NCI-H146 treated with DMSO at 0.1 percent for 48 hours (cell line): ENCODE measurements around the gene WASF2.
"Not testable (repeated sequence)": the region's sequence is repeated elsewhere in the genome, so short reads cannot be mapped to it uniquely, and the experiment has no call there.

Source experiments
- DNase-seq: peaks from one replicate; lab custom pipeline; 2025; ENCODE audit not compliant: unreplicated experiment; lab: John Stamatoyannopoulos, UW

WASF2 gene

DNA sequence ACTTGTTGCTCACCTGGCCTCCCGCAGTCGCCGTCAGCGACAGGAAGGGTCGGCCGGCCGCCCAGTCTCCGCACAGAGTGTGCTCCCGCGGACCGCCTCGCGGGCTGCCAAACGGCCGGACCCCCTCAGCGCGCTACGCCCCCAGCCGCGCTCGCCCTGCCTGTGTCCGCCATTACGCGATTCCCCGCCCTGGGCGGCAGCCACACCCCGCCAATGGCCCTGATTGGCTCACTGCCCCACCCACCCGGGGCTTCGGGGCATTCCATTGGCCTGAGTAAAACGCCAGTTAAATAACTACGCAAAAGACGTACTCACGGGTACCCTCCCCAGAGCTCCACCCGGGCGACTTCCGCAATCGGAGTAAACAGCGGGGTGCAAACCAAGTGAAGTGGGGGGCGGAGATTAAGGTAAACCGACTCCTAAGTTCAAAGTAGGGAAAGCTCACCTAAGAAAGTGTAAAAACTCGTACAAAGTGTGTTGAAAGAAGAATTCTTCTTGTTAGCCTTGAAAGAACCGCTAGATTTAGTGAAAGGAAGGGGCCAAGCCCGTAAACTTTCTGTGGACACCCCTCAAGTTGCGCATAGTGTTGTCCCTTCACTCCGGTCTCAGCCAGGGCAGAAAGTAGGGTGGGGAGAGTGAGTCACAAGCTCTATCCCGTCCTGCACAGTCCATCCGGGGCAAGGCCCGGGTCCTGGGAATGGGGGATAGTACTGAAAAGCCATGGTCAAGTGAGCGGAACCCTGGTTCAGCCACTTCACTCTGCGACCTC, at the start of gene WASF2:
TSS of gene WASF2 (minus strand) at position 195 of the 769 bp plus-strand sequence. CDS start 61,277 bp downstream, outside the sequence.
- DNase-seq, result peak; percentile 86

- no peak for DNase-seq
These were observed 48.8 kb upstream of the WASF2 start for GRCh38 chr1:27538793-27539192.

DNA sequence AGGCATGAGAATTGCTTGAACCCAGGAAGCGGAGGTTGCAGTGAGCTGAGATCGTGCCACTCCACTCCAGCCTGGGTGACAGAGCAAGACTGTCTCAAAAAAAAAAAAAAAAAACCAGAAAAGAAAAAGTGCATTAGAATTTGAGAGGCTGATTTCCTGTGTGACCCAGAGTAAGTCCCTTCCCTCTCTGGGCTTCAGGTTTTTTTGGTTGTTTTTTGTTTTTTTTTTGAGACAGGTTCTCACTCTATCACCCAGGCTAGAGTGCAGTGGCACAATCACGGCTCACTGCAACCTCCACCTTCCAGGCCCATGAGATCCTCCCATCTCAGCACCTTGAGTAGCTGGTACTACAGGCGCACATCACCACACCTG, 48.3 kb upstream of the WASF2 start:
- not testable (repeated sequence) for DNase-seq

- DNase-seq, result peak; percentile 39
These were observed 46.8 kb upstream of the WASF2 start for GRCh38 chr1:27536767-27537166.

GRCh38 chr1:27536010-27536757, 46.2 kb upstream of the WASF2 start:
- no peak for DNase-seq

- DNase-seq, result no peak
These were observed 45.4 kb upstream of the WASF2 start for GRCh38 chr1:27535386-27535785.

DNA sequence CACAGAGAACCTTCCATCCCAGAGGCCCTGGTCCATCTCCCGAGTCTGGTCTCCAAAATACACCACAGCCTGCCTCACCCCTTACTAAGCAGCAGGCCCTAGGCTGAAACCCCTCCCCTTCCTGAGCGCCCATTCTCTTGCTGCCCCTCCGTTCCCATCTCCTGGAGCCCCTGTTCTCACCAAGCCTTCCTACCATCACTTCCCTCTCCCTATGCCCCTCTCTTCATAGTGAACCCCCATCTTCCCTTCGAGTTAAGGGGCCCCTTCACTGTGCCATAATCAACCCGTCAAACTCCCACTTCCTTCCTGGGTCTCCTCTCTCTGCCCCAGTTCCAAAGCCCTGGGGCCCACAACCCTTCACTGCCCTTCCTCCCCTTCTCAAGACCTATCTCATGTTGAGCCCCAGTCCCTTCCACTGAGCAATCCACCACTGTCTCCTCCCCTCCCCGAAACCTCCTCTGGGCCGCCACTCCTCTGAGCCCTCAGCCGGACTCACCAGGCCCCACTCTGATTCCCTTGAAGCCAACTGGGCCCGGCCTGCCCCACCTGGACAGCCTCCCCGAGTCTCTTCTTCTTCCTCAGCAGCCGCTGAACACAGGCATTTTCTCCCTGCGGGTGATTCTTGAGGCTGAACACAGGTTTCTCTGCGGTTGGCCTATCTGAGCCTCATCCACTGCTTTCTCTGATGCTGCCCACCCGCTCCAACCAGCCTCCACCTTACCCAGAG, 42.2 kb upstream of the WASF2 start:
- no peak for DNase-seq

DNA sequence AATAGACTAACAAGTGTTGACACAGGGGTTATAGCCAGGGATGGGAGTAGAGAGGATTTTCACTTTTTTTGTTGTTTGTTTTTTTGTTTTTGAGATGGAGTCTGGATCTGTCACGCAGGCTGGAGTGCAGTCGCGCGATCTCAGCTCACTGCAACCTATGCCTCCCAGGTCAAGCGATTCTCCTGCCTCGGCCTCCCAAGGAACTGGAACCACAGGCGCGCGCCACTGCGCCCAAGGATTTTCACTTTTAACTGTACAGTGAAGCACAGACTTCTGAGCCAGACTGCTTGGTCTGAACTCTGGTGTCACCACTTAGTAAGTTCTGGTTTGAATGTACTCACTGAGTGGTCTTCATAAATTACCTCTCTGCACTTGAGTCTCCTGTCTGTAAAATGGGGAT, 40.2 kb upstream of the WASF2 start:
- DNase-seq, result no peak

DNA sequence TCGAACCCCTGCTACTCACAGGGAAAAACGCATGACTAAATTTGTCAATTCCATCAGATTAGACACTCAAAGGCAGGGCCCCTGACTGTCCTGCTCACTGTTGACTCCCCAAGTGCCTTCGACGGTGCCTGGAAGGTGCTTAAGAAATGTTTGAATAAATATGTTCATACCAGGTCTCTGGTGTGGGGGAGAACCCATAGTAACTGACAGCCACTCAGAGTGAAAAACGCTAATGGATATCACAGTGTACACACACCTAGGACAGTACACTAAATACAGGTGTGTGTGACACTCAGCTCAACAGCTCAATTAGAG, 39.7 kb upstream of the WASF2 start:
- DNase-seq, result no peak

DNA sequence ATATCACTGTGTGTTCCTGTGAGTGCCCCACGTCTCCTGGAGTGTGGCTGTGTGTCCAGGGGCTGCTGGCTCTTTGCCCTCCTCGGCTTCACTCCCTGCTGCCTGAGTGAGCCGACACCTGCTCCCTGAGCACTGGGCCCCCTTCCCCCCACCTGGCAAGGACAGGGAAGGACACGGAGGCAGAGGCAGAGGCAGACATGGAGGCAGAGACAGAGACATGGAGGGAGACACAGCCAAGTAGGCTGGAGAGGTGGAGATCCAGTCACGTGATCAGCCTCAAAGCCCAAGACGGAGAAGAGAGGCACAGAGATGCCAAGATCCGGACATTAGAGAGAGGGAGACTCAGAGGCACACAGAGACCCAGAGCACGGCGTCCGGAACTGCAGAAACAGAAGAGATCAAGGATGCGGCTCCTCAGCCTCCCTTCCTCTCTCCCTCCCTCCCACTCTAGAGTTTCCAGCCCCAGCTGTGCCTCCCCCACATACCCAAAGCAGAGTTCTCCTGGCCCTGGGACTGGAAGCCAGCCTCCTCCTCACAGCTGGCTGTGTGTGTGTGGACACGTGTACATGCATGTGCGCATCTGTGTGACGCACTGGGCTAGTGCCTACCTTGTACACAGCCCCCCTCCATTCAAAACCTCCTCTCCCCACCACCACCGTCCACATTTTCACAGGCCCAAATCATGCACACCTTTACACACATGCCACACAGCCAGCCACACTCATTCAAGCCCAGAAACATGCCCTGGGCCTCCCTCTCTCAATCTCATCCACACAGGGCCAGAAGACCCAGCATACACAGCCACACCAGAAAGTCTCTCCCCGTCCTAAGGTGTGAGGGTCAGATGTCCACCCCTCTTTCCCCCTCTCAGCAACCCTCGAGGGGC, 39.1 kb upstream of the WASF2 start:
- DNase-seq, result peak; percentile 46

GRCh38 chr1:27527890-27528817, 38.2 kb upstream of the WASF2 start:
- DNase-seq, result peak; percentile 85

GRCh38 chr1:27527223-27527889, 37.4 kb upstream of the WASF2 start:
- peak; percentile 88 for DNase-seq

GRCh38 chr1:27526569-27527222, 36.7 kb upstream of the WASF2 start:
- DNase-seq, result peak; percentile 26

- peak; percentile 61 for DNase-seq
These were observed 35.6 kb upstream of the WASF2 start for GRCh38 chr1:27525296-27526272.

- no peak for DNase-seq
These were observed 33.5 kb upstream of the WASF2 start for GRCh38 chr1:27523337-27524020.

DNA sequence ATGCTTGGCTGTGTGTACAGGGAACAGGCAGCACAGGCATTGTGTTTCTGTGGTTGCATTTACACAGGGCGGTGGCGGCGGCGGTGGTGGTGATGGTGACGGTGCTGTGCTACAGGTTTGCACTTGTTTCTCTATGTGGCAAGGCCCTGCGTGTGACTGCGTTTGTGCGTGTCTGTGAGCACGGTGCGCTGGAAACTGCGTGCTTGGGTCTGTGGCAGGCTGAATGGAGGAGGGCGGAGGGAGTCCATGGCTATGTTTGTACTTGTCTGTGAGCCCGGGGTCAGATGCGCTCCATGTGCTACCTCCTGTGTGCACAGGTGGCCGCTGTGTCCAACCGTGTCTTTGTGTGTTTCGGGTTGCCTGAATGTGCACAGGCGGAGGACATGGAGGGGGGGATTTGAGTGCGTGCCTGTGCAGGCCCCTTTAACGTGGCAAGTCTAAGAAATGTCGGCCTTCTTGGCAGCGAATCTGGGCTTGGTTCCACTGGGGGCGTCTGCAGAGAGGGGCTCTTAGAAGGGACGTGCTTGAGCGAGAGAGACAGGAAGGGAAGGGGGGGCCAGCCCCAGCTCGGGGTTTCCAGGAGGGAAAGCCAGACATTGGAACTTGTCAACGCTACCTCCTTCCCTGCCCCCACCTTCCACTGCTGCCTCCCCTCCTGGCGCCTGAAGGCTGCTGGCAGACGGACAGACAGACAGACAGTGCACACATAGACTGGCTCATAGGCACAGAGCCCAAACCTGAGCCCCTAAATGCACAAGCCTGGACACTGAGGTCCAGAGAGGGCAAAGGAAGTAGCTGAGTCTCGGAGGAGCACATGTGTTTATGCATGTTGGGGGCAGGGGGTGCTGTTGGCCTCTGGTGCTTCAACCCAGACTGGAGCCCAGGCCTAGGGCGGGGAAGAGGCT, 32.7 kb upstream of the WASF2 start:
- DNase-seq, result peak; percentile 63
